Thyroid gland (tissue), 4 donors: Measurements from ENCODE around the gene CLEC7A. TPM values are rescaled to one million over a fixed set of nuclear protein-coding genes. Genes with fewer than 3 reads are reported as not detected.

Source experiments
- DNase-seq, 2 donors: peaks; one replicate each; pipeline ENCODE4 v3.0.0-alpha.2; 2019
- H3K27ac ChIP-seq, 3 donors: fragments of 200-600 bp; sonication (generic); 1 replicate in 2 of 3; 2 replicates in 1 of 3; pipeline ENCODE4 v1.5.1; 2016 to 2019; ENCODE audit warnings: mild to moderate bottlenecking in 1 of 3, moderate library complexity in 1 of 3
- H3K27me3 ChIP-seq: fragments of 200-600 bp; sonication (generic); one replicate; pipeline ENCODE4 v1.5.1; 2019
- H3K36me3 ChIP-seq, 2 donors: fragments of 200-600 bp; sonication (generic); one replicate each; pipeline ENCODE4 v1.5.1; 2016 to 2019
- H3K4me1 ChIP-seq, 2 donors: fragments of 200-600 bp; sonication (generic); one replicate each; pipeline ENCODE4 v1.5.1; 2017 to 2019
- H3K4me3 ChIP-seq, 3 donors: fragments of 200-600 bp; sonication (generic); replicated peaks in 1 of 3; 1 replicate in 2 of 3; 2 replicates in 1 of 3; pipeline ENCODE4 v1.5.1; 2016; ENCODE audit warnings: mild to moderate bottlenecking in 1 of 3
- H3K9me3 ChIP-seq: fragments of 200-600 bp; sonication (generic); one replicate; pipeline ENCODE4 v1.5.1; 2017
- CTCF ChIP-seq, 6 experiments: fragments of 200-600 bp in 3 of 6; fragments of 450-650 bp in 3 of 6; sonication (generic) in 3 of 6; IDR thresholded peaks; one replicate each; pipeline ENCODE4 v1.5.1; 2016 to 2019; ENCODE audit warnings: antibody characterized with exemption in 6 of 6, mild to moderate bottlenecking in 2 of 6, inconsistent platforms in 1 of 6, moderate library complexity in 1 of 6
- POLR2A ChIP-seq, 2 donors: fragments of 450-650 bp; IDR thresholded peaks; one replicate each; pipeline ENCODE4 v1.6.1; 2017; ENCODE audit warnings: antibody characterized with exemption in 2 of 2, mild to moderate bottlenecking in 2 of 2, moderate library complexity in 1 of 2
- WGBS, 2 donors: methylation state at CpG; one replicate each; pipeline ENCODE4 v1.1.5; 2017; 5-methylcytosine and 5-hydroxymethylcytosine counted together
- intact Hi-C: fragments of 100-400 bp; cut with DNase I; formaldehyde crosslinking; loops from one replicate; pipeline ENCODE4 v1.15.1; 2023
- total RNA-seq, 4 donors: library from RNA; depleted of rRNA; stranded (reverse); fragments of >200 nt; gene quantifications; one replicate each; pipeline ENCODE4 v1.2.3, GENCODE V29; 2016

The CLEC7A gene
- total RNA-seq, 4 donors from 2014 or later, result 2.7 to 9.4 (median 5.2) TPM

GRCh38 chr12:10073261-10073660 lies 56.7 kb downstream of the CLEC7A start:
- intact Hi-C loops, result no loop called here
- H3K36me3 ChIP-seq, result no peaks in the 10 kb centered on the region
- H3K4me1 ChIP-seq, result no peaks in the 10 kb centered on the region
- H3K27me3 ChIP-seq, result no peaks in the 10 kb centered on the region
- no peak overlapping the region for H3K27ac ChIP-seq
- 94 to 99% methylated on average over 5 of the region's 5 CpGs for WGBS, 2 donors
- no peaks in the 10 kb centered on the region for H3K9me3 ChIP-seq
- no peak overlapping the region for H3K4me3 ChIP-seq
- no peak for TF ChIP-seq CTCF (IDR thresholded peaks at IDR 0.05)
- no peak for TF ChIP-seq POLR2A (IDR thresholded peaks at IDR 0.05)
- no peak for DNase-seq

GRCh38 chr12:10072131-10072530 lies 57.9 kb downstream of the CLEC7A start:
- DNase-seq, result no peak
- intact Hi-C loops, result no loop called here
- TF ChIP-seq CTCF (IDR thresholded peaks at IDR 0.05) (no peak), POLR2A (IDR thresholded peaks at IDR 0.05) (no peak)
- Histone ChIP-seq H3K36me3 (no peaks in the 10 kb centered on the region), H3K4me1 (no peaks in the 10 kb centered on the region), H3K4me3 (no peak overlapping the region), H3K27ac (no peak overlapping the region), H3K9me3 (no peaks in the 10 kb centered on the region), H3K27me3 (no peaks in the 10 kb centered on the region)
- WGBS, 2 donors, result 93 to 94% methylated on average over 2 of the region's 2 CpGs

- H3K27me3 ChIP-seq, result no peaks in the 10 kb centered on the region
- TF ChIP-seq CTCF (IDR thresholded peaks at IDR 0.05), result no peak
- no peak for TF ChIP-seq POLR2A (IDR thresholded peaks at IDR 0.05)
- H3K36me3 ChIP-seq, result no peaks in the 10 kb centered on the region
- H3K4me3 ChIP-seq, result no peak overlapping the region
- 95 to 96% methylated on average over 4 of the region's 4 CpGs for whole genome bisulfite sequencing, 2 donors
- no peaks in the 10 kb centered on the region for H3K9me3 ChIP-seq
- intact Hi-C loops, result no loop called here
- DNase-seq, result no peak
- H3K27ac ChIP-seq, result no peak overlapping the region
- H3K4me1 ChIP-seq, result no peaks in the 10 kb centered on the region
Observed at GRCh38 chr12:10070380-10070779, 59.6 kb downstream of the CLEC7A start.

GRCh38 chr12:10069976-10070375 lies 60.0 kb downstream of the CLEC7A start:
- H3K27ac ChIP-seq, result no peak overlapping the region
- intact Hi-C loops, result no loop called here
- TF ChIP-seq POLR2A (IDR thresholded peaks at IDR 0.05) (no peak), CTCF (IDR thresholded peaks at IDR 0.05) (no peak)
- H3K36me3 ChIP-seq, result no peaks in the 10 kb centered on the region
- no peaks in the 10 kb centered on the region for H3K27me3 ChIP-seq
- H3K4me1 ChIP-seq, result no peaks in the 10 kb centered on the region
- no peaks in the 10 kb centered on the region for H3K9me3 ChIP-seq
- WGBS, 2 donors, result 22 to 23% methylated on average over 3 of the region's 3 CpGs
- no peak for DNase-seq
- no peak overlapping the region for H3K4me3 ChIP-seq

GRCh38 chr12:10069099-10069498 lies 60.9 kb downstream of the CLEC7A start:
- H3K27me3 ChIP-seq, result no peaks in the 10 kb centered on the region
- no peaks in the 10 kb centered on the region for H3K4me1 ChIP-seq
- intact Hi-C loops, result no loop called here
- no peaks in the 10 kb centered on the region for H3K9me3 ChIP-seq
- TF ChIP-seq CTCF (IDR thresholded peaks at IDR 0.05), result no peak
- TF ChIP-seq POLR2A (IDR thresholded peaks at IDR 0.05), result no peak
- no peak for DNase-seq
- H3K27ac ChIP-seq, result peak overlapping the region in 1 of 3 donors; percentile 76
- H3K4me3 ChIP-seq, result no peak overlapping the region
- H3K36me3 ChIP-seq, result no peaks in the 10 kb centered on the region
- 51 to 60% methylated on average over 4 of the region's 4 CpGs for WGBS, 2 donors
